Activated T-cell treated with anti-CD3 and anti-CD28 coated beads, Interleukin-2, amount 50 U/mL, for 24 hours (primary cell): ENCODE measurements around the gene VDR.
A peak's percentile ranks its signal among the peaks of the same experiment; 100 is the strongest.

Experiments
- DNase-seq: peaks from one replicate; pipeline ENCODE4 v3.0.0-alpha.2; 2020
- H3K27ac Mint-ChIP-seq: 2 replicates; pipeline ENCODE4 v1.8.0; 2020; ENCODE audit warnings: mild to moderate bottlenecking, mixed read lengths
- H3K27me3 Mint-ChIP-seq: 2 replicates; pipeline ENCODE4 v1.8.0; 2020; ENCODE audit warnings: mixed read lengths
- H3K36me3 Mint-ChIP-seq: 2 replicates; pipeline ENCODE4 v1.8.0; 2020; ENCODE audit warnings: low read depth, mixed read lengths
- H3K4me1 Mint-ChIP-seq: 2 replicates; pipeline ENCODE4 v1.8.0; 2020; ENCODE audit warnings: low read depth, mixed read lengths
- H3K4me3 Mint-ChIP-seq: 2 replicates; pipeline ENCODE4 v1.8.0; 2020; ENCODE audit warnings: mild to moderate bottlenecking, moderate library complexity, mixed read lengths
- H3K9me3 Mint-ChIP-seq: 2 replicates; pipeline ENCODE4 v1.8.0; 2020; ENCODE audit warnings: mixed read lengths

Gene VDR

DNA sequence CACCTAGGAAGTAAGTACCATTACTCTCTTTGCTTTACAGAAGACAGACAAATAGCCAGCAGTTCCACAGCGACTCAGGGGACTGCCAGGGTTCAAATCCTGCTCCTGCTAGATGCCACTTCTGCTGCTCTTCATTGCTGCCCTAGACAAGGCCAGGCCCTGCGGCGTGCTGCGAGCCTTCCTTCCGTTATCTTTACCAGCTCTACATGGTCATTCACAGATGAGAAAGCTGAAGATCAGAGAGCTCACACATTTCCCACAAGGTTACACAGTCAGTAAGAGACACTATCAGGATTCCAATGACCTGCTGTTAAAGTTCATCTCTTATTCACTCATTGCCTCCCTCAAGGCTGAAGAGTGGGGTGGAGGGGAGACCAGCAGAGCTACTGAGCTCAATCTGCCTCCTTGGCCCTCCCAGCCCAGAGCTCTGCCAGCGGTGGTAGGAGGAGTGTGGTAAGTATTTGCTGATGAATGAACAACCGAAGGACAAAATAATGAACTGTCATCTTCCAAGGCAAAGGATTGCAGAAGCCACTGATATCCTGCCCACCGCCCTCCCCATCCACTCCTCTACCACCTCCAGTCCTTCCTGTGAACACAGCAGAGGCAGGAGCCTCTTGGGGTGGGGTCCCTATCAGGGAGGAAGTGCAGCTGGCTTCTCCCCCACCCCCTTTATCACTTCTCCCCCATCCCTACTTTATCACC is 70.4 kb downstream of the VDR start:
- H3K27me3 Mint-ChIP-seq = no peaks in the 10 kb centered on the region
- no peak for DNase-seq
- peaks cover 90% of the 10 kb centered on the region for H3K4me1 Mint-ChIP-seq
- no peaks in the 10 kb centered on the region for H3K9me3 Mint-ChIP-seq
- H3K36me3 Mint-ChIP-seq = no peaks in the 10 kb centered on the region
- H3K4me3 Mint-ChIP-seq = peak overlapping the region; percentile 3
- H3K27ac Mint-ChIP-seq = peak overlapping the region; percentile 97

GRCh38 chr12:47833591-47834012 is 71.2 kb downstream of the VDR start:
- Mint-ChIP-seq H3K4me3 (peak overlapping the region; percentile 73), H3K36me3 (no peaks in the 10 kb centered on the region), H3K4me1 (peaks cover 96% of the 10 kb centered on the region), H3K9me3 (no peaks in the 10 kb centered on the region), H3K27ac (peak overlapping the region; percentile 97), H3K27me3 (no peaks in the 10 kb centered on the region)
- DNase-seq = no peak

- Mint-ChIP-seq H3K4me3 (peak overlapping the region; percentile 73), H3K36me3 (no peaks in the 10 kb centered on the region), H3K27ac (peak overlapping the region; percentile 97), H3K4me1 (peaks cover 92% of the 10 kb centered on the region), H3K27me3 (no peaks in the 10 kb centered on the region), H3K9me3 (no peaks in the 10 kb centered on the region)
- peak; percentile 84 for DNase-seq
These were observed 72.4 kb downstream of the VDR start for GRCh38 chr12:47832263-47832933.

GRCh38 chr12:47829584-47829983 is 75.2 kb downstream of the VDR start:
- Mint-ChIP-seq H3K36me3 (no peaks in the 10 kb centered on the region), H3K4me3 (no peak overlapping the region), H3K27ac (peak overlapping the region; percentile 82), H3K9me3 (no peaks in the 10 kb centered on the region), H3K27me3 (no peaks in the 10 kb centered on the region), H3K4me1 (peaks cover 94% of the 10 kb centered on the region)
- no peak for DNase-seq

- Mint-ChIP-seq H3K27me3 (no peaks in the 10 kb centered on the region), H3K27ac (peak overlapping the region; percentile 82), H3K36me3 (no peaks in the 10 kb centered on the region), H3K4me1 (peaks cover 94% of the 10 kb centered on the region), H3K4me3 (peak overlapping the region; percentile 23), H3K9me3 (no peaks in the 10 kb centered on the region)
- DNase-seq = no peak
These were observed 75.8 kb downstream of the VDR start for GRCh38 chr12:47828976-47829482.

DNA sequence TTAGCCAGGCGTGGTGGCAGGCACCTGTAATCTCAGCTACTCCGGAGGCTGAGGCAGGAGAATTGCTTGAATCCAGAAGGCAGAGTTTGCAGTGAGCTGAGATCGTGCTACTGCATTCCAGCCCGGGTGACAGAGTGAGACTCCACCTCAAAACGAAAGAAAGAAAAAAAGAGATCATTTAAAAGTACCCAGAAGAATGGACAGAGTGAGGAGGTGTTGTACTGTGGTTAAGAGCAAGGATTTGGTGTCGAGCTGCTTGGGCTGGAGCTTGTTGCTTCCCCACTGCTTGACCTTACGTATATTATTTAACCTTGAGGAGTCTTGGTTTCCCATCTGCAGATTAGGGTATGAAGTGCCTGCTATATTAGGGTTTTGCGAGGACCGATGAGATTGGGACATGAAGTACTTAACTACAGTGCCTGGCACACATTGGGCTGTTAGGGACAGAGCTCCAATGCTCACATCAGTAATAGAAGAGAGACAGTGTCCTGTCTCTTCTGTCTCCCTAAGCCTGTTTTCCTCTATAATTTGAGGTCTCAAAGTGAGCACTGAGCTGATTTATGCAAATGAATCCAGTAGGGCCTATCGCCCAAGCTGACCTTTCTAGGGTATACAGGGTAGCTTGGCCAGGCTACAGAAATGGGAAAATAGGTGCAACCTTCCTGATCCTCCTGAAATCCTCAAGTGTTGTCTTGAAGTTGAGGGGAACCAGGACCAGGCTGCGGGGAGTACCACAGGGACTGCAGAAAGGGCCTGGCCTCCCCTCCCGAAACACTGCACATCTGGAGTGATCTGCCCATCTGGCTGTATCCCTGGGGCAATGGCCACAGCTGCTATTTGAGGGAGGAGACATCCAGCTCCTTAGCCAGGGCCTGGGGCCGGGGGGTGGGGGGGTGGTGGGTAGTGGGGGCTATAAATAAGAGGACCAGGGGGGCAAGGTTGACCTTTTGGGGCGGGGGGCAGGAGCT is 76.5 kb downstream of the VDR start:
- DNase-seq = no peak
- Mint-ChIP-seq H3K9me3 (no peaks in the 10 kb centered on the region), H3K27ac (peak overlapping the region; percentile 82), H3K4me3 (no peak overlapping the region), H3K27me3 (no peaks in the 10 kb centered on the region), H3K4me1 (peaks cover 94% of the 10 kb centered on the region), H3K36me3 (no peaks in the 10 kb centered on the region)

- peaks cover 2% of the 10 kb centered on the region for H3K36me3 Mint-ChIP-seq
- peaks cover 91% of the 10 kb centered on the region for H3K4me1 Mint-ChIP-seq
- no peak overlapping the region for H3K4me3 Mint-ChIP-seq
- H3K27ac Mint-ChIP-seq = peak overlapping the region; percentile 85
- DNase-seq = no peak
- H3K27me3 Mint-ChIP-seq = no peaks in the 10 kb centered on the region
- H3K9me3 Mint-ChIP-seq = no peaks in the 10 kb centered on the region
These were observed 79.6 kb downstream of the VDR start for GRCh38 chr12:47825173-47825639.

GRCh38 chr12:47824635-47825034 is 80.2 kb downstream of the VDR start:
- no peak overlapping the region for H3K4me3 Mint-ChIP-seq
- peaks cover 3% of the 10 kb centered on the region for H3K36me3 Mint-ChIP-seq
- H3K27me3 Mint-ChIP-seq = no peaks in the 10 kb centered on the region
- DNase-seq = no peak
- H3K27ac Mint-ChIP-seq = peak overlapping the region; percentile 85
- peaks cover 90% of the 10 kb centered on the region for H3K4me1 Mint-ChIP-seq
- no peaks in the 10 kb centered on the region for H3K9me3 Mint-ChIP-seq

- no peak overlapping the region for H3K4me3 Mint-ChIP-seq
- no peaks in the 10 kb centered on the region for H3K9me3 Mint-ChIP-seq
- peaks cover 85% of the 10 kb centered on the region for H3K4me1 Mint-ChIP-seq
- peak overlapping the region; percentile 85 for H3K27ac Mint-ChIP-seq
- H3K27me3 Mint-ChIP-seq = no peaks in the 10 kb centered on the region
- no peak for DNase-seq
- H3K36me3 Mint-ChIP-seq = peaks cover 3% of the 10 kb centered on the region
These were observed 80.6 kb downstream of the VDR start for GRCh38 chr12:47824198-47824597.

DNA sequence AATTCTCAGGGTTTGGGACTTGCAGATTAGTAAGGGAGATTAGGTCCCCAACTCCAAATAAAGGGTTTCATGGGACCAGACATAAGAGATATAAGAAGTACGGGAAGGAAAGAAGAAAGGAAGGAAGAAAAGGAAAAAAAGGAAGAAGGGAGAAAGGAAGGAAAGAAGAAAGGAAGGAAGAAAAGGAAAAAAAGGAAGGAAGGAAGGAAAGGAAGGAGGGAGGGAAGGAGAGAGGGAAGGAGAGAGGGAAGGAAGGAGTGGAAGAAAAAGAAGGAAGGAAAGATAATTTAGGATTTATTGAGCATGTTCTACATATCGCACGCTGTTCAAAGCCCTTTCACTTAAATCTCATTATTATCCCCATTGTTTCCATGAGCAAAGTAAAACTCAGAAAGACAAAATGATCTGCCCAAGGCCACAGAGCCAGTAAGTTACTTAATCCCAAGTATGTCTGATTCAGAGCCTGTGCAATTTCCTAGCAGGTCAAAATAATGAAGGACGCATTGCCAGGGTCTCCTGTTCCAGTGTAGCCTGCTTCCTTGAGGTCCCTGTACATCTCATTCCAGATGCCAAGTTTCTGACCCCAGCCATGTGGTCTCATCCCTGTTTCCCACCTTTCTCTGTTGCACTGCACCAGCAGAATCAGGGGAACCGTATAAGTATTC is 81.2 kb downstream of the VDR start:
- Mint-ChIP-seq H3K4me1 (peaks cover 79% of the 10 kb centered on the region), H3K4me3 (no peak overlapping the region), H3K27ac (peak overlapping the region; percentile 85)

DNA sequence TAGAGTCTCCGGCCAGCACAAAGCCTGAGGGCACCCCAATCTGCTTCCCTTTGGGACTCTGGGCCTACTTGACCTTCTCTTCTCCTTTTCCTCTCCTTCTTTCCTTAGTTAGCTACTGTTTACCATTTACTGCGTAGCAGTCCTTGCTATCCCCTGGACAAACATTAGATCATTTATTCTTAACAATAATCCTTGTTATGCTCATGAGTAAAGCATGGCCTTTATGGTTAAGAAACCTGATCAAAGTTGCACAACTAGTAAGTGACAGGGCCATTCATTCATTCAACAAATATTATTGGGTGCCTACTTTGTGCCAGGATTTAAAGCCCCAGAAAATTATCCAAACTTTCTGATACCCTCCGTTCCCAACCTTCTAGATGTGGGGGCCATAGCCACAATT is 81.9 kb downstream of the VDR start:
- no peak overlapping the region for H3K4me3 Mint-ChIP-seq
- H3K4me1 Mint-ChIP-seq = peaks cover 74% of the 10 kb centered on the region
- no peaks in the 10 kb centered on the region for H3K27me3 Mint-ChIP-seq
- H3K36me3 Mint-ChIP-seq = peaks cover 15% of the 10 kb centered on the region
- no peak for DNase-seq
- peak overlapping the region; percentile 58 for H3K27ac Mint-ChIP-seq
- no peaks in the 10 kb centered on the region for H3K9me3 Mint-ChIP-seq

More for the DNA sequence above, 81.2 kb downstream of the VDR start:
- Mint-ChIP-seq H3K9me3 (no peaks in the 10 kb centered on the region), H3K36me3 (peaks cover 8% of the 10 kb centered on the region), H3K27me3 (no peaks in the 10 kb centered on the region)
- DNase-seq = no peak

DNA sequence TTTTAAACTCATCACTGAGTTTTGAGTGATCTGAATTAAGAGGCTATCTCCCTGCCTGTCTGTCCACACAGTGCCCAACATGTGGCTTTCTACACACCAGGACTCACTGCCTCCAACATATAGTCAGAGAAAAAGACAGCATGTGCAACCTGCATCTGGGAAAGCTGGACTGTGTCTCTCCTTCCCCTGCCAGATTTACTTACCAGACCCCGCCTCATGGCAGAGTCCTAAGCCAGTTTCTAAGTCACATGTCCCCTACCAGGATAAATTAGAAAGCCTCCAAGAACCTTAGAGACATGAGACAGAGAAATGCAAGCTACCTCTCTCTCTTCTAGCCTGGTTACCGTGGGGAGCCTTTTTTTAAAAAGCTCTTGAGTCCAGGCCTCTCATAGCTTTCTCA is 82.4 kb downstream of the VDR start:
- DNase-seq = no peak
- peaks cover 76% of the 10 kb centered on the region for H3K4me1 Mint-ChIP-seq
- peaks cover 20% of the 10 kb centered on the region for H3K36me3 Mint-ChIP-seq
- peak overlapping the region; percentile 29 for H3K27ac Mint-ChIP-seq
- H3K27me3 Mint-ChIP-seq = no peaks in the 10 kb centered on the region
- no peak overlapping the region for H3K4me3 Mint-ChIP-seq
- no peaks in the 10 kb centered on the region for H3K9me3 Mint-ChIP-seq

GRCh38 chr12:47821346-47821706 is 83.5 kb downstream of the VDR start:
- H3K27ac Mint-ChIP-seq = peak overlapping the region; percentile 98
- peak overlapping the region; percentile 87 for H3K4me3 Mint-ChIP-seq
- no peaks in the 10 kb centered on the region for H3K27me3 Mint-ChIP-seq
- peaks cover 76% of the 10 kb centered on the region for H3K4me1 Mint-ChIP-seq
- no peak for DNase-seq
- H3K9me3 Mint-ChIP-seq = no peaks in the 10 kb centered on the region
- peaks cover 29% of the 10 kb centered on the region for H3K36me3 Mint-ChIP-seq
